GM23338 (cell line): ENCODE measurements around the gene SCNN1G.

Experiments used
- CTCF ChIP-seq, 2 experiments: fragments of 200-600 bp in 1 of 2; sonication (generic) in 1 of 2; conservative IDR thresholded peaks; 2 replicates each; pipeline versions ENCODE4 v1.5.1 to v1.6.1; 2016 to 2017; ENCODE audit warnings: antibody characterized with exemption in 2 of 2, low read depth in 2 of 2, mild to moderate bottlenecking in 2 of 2, moderate library complexity in 1 of 2
- EZH2phosphoT487 ChIP-seq: fragments of 200-600 bp; sonication (generic); IDR thresholded peaks from one replicate; pipeline ENCODE4 v1.8.1; 2018; ENCODE audit warnings: antibody characterized with exemption; ENCODE audit not compliant: unreplicated experiment
- POLR2AphosphoS5 ChIP-seq: IDR thresholded peaks from 2 replicates; pipeline ENCODE4 v1.6.1; 2016; ENCODE audit warnings: antibody characterized with exemption, low read depth

GRCh38 chr16:23255000-23255399 is 72.5 kb downstream of the SCNN1G start:
- no peak for TF ChIP-seq CTCF (conservative IDR thresholded peaks at IDR 0.05; ENCODE audit: low read depth in 2 of 2)
- no peak for TF ChIP-seq EZH2phosphoT487
- no peak for TF ChIP-seq POLR2AphosphoS5
